GM03348 (cell line): ENCODE results near the gene CNPY3.
A peak's percentile ranks its signal among the peaks of the same experiment; 100 is the strongest.

ENCODE experiments used
- DNase-seq: peaks from one replicate; pipeline ENCODE4 v3.0.0; 2012; ENCODE audit warnings: low spot score

The CNPY3 gene

GRCh38 chr6:42981836-42982235 lies 52.6 kb downstream of the CNPY3 start:
- DNase-seq = no peak

DNA sequence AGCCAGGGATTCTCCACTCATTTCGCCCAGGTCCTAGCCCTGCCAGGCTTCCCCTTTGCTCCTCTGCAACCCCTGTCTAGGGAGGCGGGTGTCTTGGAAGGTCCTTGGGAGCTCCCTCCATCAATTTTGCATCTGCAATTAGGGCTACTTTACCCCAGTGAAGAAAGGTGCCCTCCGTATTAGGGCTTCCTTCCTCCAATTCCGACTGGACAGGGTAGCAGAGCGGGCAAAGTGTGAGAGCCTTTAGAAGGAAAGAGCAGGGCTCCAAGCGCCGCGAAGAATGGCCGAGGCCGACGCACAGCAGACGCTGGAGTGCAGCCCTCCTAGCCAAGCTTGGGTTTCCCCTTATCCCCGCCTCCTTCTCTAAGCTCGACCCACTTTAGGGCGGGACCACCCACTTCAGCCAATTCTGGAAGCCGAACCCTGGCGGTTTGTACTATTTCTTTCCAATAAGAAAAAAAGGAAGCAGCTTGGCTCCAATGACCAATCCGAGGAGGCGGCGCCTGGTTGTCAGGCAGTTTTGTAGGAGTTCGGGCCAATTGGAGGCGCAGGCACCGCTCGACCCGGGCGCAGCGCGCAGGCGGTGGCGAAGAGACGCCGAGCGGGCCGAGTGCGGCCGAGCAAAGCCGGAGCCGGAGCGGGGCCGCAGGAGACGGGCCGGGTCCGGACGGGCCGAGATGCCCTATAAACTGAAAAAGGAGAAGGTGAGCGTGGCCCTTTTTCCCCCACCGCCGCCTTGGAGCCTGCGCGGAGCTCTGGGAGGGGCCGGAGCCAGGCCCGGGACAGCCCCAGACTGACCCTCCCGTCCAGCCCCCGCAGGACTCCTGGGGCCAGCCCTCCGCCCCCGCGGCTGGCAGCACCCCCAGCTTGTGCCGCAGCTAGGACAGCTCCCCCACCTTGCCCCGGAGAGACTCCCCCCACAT lies 55.0 kb downstream of the CNPY3 start, which contains the start of gene PPP2R5D:
TSS of gene PPP2R5D (plus strand) at position 570 of the 923 bp plus-strand sequence. CDS start at position 678, 108 bp downstream.
- DNase-seq = peak; percentile 98

DNA sequence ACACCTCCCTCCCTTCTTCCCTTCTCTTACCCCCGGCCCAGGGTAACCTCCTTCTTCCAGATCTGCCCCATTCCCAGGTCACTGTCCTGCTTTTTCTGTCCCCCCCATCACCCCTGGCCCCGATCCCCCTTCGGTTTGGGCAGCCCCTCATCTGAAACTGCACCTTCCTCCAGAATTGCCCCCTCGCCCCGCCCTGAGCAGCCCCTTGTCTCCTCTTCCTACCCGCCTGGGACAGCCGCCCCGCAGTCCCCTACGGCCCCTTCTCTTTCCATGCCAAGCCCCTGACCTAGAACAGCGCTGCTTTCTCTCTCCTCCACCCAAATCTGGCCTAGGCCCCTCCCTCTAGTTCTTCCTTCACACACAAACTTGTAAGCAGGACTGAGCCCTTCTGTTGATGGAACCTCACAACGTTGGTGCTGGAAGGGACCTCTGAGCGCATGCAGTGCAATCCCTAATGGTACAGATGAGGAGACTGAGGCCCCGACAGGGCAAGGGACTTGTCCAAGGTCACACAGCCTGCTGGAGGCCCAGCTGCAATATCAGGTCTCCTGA lies 55.7 kb downstream of the CNPY3 start:
- DNase-seq = peak; percentile 26

- no peak for DNase-seq
Measured at GRCh38 chr6:42987533-42988451, 58.5 kb downstream of the CNPY3 start.

DNA sequence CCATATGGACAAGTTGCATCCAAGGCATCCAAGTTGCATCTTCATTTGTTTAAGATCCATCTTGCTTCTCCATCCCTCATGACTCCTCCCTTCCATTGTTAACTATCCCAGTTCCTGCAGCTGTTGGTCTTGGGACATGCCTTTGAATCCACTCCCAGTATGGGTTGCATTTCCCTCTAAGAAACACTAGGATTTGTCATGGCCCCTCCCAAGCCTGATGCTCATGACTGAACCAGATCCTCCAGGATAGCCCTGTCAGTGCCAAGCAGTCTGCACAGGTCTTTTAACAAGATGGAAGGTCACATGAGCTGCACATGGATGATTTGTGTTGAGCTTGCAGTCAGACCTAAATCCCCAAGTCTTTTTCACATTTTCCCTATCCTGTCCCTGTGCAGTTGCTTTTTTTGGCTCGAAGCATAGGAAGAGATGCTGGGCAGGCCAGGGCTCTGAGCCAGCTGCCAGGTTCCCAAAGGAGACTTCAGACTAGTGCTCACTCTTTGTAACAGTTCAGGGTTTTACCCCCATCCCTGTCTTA lies 59.3 kb downstream of the CNPY3 start:
- peak; percentile 22 for DNase-seq
